Measurements from ENCODE around the gene PDLIM3.
"Not testable (repeated sequence)": the region's sequence is repeated elsewhere in the genome, so short reads cannot be mapped to it uniquely, and the experiment has no call there.

PDLIM3 gene

GRCh38 chr4:185514182-185514697 is 21.1 kb downstream of the PDLIM3 start:
- no peak for DNase-seq
- H3K56ac ChIP-seq (ENCODE audit: low read length), result no peak overlapping the region
- H3K4me2 ChIP-seq (ENCODE audit: low read length), result no peak overlapping the region
- H3K36me3 ChIP-seq (ENCODE audit: control insufficient read depth, insufficient read depth, low read length), result no peaks in the 10 kb centered on the region
- no peak overlapping the region for H2BK120ac ChIP-seq (ENCODE audit: low read depth, low read length)
- no peak overlapping the region for H3K18ac ChIP-seq (ENCODE audit: low read length)
- no peak overlapping the region for H3K23ac ChIP-seq (ENCODE audit: low read length)
- no peaks in the 10 kb centered on the region for H3K4me1 ChIP-seq (ENCODE audit: control insufficient read depth, low read depth, low read length)
- WGBS (ENCODE audit: extremely low coverage, insufficient coverage, low lambda C conversion rate), result no CpG with 5 or more reads among the region's 17 CpGs
- H4K5ac ChIP-seq (ENCODE audit: low read length), result no peak overlapping the region
- H2AK5ac ChIP-seq (ENCODE audit: low read length), result no peak overlapping the region
- no peak overlapping the region for H3K4me3 ChIP-seq (ENCODE audit: low read length)
- H3K9ac ChIP-seq (ENCODE audit: low read length), result no peak overlapping the region
- no peaks in the 10 kb centered on the region for H3K27me3 ChIP-seq (ENCODE audit: insufficient read depth, low read length, poor library complexity)
- H3K79me1 ChIP-seq (ENCODE audit: low read length), result no peaks in the 10 kb centered on the region
- no peak overlapping the region for H3K27ac ChIP-seq (ENCODE audit: low read depth, low read length)
- H2BK5ac ChIP-seq (ENCODE audit: low read length), result no peak overlapping the region
- H2BK15ac ChIP-seq (replicated peaks; ENCODE audit: low read depth), result no peak overlapping the region
- no peak overlapping the region for H3K4ac ChIP-seq (ENCODE audit: low read depth, low read length)
- no peaks in the 10 kb centered on the region for H3K79me2 ChIP-seq (ENCODE audit: control insufficient read depth, insufficient read depth, low read length)
- no peak overlapping the region for H4K8ac ChIP-seq (ENCODE audit: low read depth, low read length)

DNA sequence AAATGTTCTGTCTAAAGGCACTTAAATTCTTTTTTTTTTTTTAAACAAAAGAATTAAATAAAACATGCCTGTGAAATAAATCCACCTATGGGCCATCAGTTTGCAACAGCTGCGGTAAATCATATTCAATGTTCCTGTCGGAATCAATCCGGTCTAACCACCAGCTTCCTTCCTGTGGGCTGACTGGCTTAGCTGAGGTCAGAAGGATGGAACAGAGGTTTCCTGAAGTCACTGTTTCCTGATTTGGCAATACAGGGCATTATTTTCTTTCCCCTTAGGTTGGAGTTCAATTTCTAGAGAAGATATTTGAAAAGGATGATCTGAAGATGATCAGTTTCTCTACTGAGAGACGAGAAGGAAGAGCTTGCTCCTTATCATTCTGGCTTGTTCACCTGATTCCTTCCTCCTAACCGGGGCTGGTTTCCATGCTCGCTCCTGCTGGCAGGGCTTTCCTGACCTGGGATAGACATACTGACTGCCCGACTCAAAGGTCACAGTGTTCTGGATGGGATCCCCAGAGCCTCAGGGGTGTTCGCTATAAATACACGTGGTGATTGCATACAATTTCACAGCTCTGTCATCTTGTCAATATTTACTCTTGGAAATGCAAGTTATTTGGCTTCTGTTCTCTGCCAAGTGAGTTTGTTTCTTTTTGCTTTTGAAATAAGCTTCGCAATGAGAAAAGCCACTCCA is 21.7 kb downstream of the PDLIM3 start:
- H3K79me2 ChIP-seq (ENCODE audit: control insufficient read depth, insufficient read depth, low read length), result no peaks in the 10 kb centered on the region
- H2BK15ac ChIP-seq (replicated peaks; ENCODE audit: low read depth), result no peak overlapping the region
- no peak overlapping the region for H3K9ac ChIP-seq (ENCODE audit: low read length)
- H3K4ac ChIP-seq (ENCODE audit: low read depth, low read length), result no peak overlapping the region
- H2AK5ac ChIP-seq (ENCODE audit: low read length), result no peak overlapping the region
- H3K23ac ChIP-seq (ENCODE audit: low read length), result no peak overlapping the region
- no peak for DNase-seq
- H3K56ac ChIP-seq (ENCODE audit: low read length), result no peak overlapping the region
- H3K27ac ChIP-seq (ENCODE audit: low read depth, low read length), result no peak overlapping the region
- no peak overlapping the region for H2BK5ac ChIP-seq (ENCODE audit: low read length)
- H2BK120ac ChIP-seq (ENCODE audit: low read depth, low read length), result no peak overlapping the region
- no peak overlapping the region for H4K5ac ChIP-seq (ENCODE audit: low read length)
- H4K8ac ChIP-seq (ENCODE audit: low read depth, low read length), result no peak overlapping the region
- no peak overlapping the region for H3K4me2 ChIP-seq (ENCODE audit: low read length)
- no peak overlapping the region for H3K4me3 ChIP-seq (ENCODE audit: low read length)
- H3K79me1 ChIP-seq (ENCODE audit: low read length), result no peaks in the 10 kb centered on the region
- WGBS (ENCODE audit: extremely low coverage, insufficient coverage, low lambda C conversion rate), result no CpG with 5 or more reads among the region's 10 CpGs
- H3K36me3 ChIP-seq (ENCODE audit: control insufficient read depth, insufficient read depth, low read length), result no peaks in the 10 kb centered on the region
- H3K18ac ChIP-seq (ENCODE audit: low read length), result no peak overlapping the region
- H3K27me3 ChIP-seq (ENCODE audit: insufficient read depth, low read length, poor library complexity), result no peaks in the 10 kb centered on the region
- no peaks in the 10 kb centered on the region for H3K4me1 ChIP-seq (ENCODE audit: control insufficient read depth, low read depth, low read length)

GRCh38 chr4:185512516-185512915 is 22.8 kb downstream of the PDLIM3 start:
- H3K4ac ChIP-seq (ENCODE audit: low read depth, low read length), result no peak overlapping the region
- WGBS (ENCODE audit: extremely low coverage, insufficient coverage, low lambda C conversion rate), result no CpG with 5 or more reads among the region's 3 CpGs
- H3K36me3 ChIP-seq (ENCODE audit: control insufficient read depth, insufficient read depth, low read length), result no peaks in the 10 kb centered on the region
- no peak overlapping the region for H2AK5ac ChIP-seq (ENCODE audit: low read length)
- no peak overlapping the region for H3K4me2 ChIP-seq (ENCODE audit: low read length)
- no peak overlapping the region for H2BK5ac ChIP-seq (ENCODE audit: low read length)
- DNase-seq, result no peak
- H3K9ac ChIP-seq (ENCODE audit: low read length), result no peak overlapping the region
- H3K4me1 ChIP-seq (ENCODE audit: control insufficient read depth, low read depth, low read length), result no peaks in the 10 kb centered on the region
- H3K79me2 ChIP-seq (ENCODE audit: control insufficient read depth, insufficient read depth, low read length), result no peaks in the 10 kb centered on the region
- no peak overlapping the region for H4K8ac ChIP-seq (ENCODE audit: low read depth, low read length)
- no peak overlapping the region for H3K27ac ChIP-seq (ENCODE audit: low read depth, low read length)
- no peaks in the 10 kb centered on the region for H3K27me3 ChIP-seq (ENCODE audit: insufficient read depth, low read length, poor library complexity)
- no peak overlapping the region for H3K56ac ChIP-seq (ENCODE audit: low read length)
- no peak overlapping the region for H2BK15ac ChIP-seq (replicated peaks; ENCODE audit: low read depth)
- no peaks in the 10 kb centered on the region for H3K79me1 ChIP-seq (ENCODE audit: low read length)
- no peak overlapping the region for H3K4me3 ChIP-seq (ENCODE audit: low read length)
- no peak overlapping the region for H4K5ac ChIP-seq (ENCODE audit: low read length)
- H3K23ac ChIP-seq (ENCODE audit: low read length), result no peak overlapping the region
- H2BK120ac ChIP-seq (ENCODE audit: low read depth, low read length), result no peak overlapping the region
- no peak overlapping the region for H3K18ac ChIP-seq (ENCODE audit: low read length)

DNA sequence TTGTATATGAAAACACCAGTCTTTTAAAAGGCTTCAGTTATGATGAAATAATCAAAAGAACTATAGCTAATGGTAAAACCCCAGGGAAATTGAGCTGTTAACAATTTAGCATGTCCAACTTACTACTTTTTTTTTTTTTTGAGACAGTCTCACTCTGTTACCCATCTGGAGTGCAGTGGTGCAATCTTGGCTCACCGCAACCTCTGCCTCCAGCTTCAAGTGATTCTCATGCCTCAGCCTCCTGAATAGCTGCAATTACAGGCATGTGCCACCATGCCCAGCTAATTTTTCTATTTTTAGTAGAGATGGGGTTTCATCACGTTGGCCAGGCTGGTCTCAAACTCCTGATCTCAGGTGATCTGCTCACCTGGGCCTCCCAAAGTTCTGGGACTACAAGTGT is 24.1 kb downstream of the PDLIM3 start:
- H3K27me3 ChIP-seq (ENCODE audit: insufficient read depth, low read length, poor library complexity); H4K8ac ChIP-seq (ENCODE audit: low read depth, low read length); H2BK5ac ChIP-seq (ENCODE audit: low read length); H3K56ac ChIP-seq (ENCODE audit: low read length); H3K79me1 ChIP-seq (ENCODE audit: low read length); H4K5ac ChIP-seq (ENCODE audit: low read length); H2BK15ac ChIP-seq (replicated peaks; ENCODE audit: low read depth); DNase-seq; H3K4ac ChIP-seq (ENCODE audit: low read depth, low read length); H3K9ac ChIP-seq (ENCODE audit: low read length); H3K79me2 ChIP-seq (ENCODE audit: control insufficient read depth, insufficient read depth, low read length); H2AK5ac ChIP-seq (ENCODE audit: low read length); H3K18ac ChIP-seq (ENCODE audit: low read length); H3K4me1 ChIP-seq (ENCODE audit: control insufficient read depth, low read depth, low read length); H3K23ac ChIP-seq (ENCODE audit: low read length); H3K4me3 ChIP-seq (ENCODE audit: low read length); H2BK120ac ChIP-seq (ENCODE audit: low read depth, low read length); H3K27ac ChIP-seq (ENCODE audit: low read depth, low read length); H3K4me2 ChIP-seq (ENCODE audit: low read length); H3K36me3 ChIP-seq (ENCODE audit: control insufficient read depth, insufficient read depth, low read length): not testable (repeated sequence)
- WGBS (ENCODE audit: extremely low coverage, insufficient coverage, low lambda C conversion rate), result no CpG with 5 or more reads among the region's 2 CpGs

DNA sequence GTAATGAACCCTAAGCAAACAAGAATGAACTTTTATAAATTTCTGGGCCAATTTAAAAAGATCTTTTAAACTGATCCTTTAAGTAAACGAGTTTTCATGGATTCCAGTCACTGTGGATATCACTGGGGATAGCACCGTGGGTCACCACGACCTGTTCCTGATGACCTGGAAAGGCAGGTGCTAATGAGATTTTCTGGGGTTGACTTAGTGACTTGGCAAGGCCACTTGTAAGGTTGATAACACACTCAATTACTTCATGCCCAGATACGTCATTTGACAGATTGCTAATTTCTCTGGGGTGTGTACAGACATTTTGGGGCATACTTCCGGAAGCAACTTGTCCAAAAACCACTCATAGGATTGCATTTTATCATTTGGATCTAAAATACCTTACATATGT is 24.5 kb downstream of the PDLIM3 start:
- Histone ChIP-seq H4K8ac (ENCODE audit: low read depth, low read length) (no peak overlapping the region), H2BK120ac (ENCODE audit: low read depth, low read length) (no peak overlapping the region), H2AK5ac (ENCODE audit: low read length) (no peak overlapping the region), H2BK15ac (replicated peaks; ENCODE audit: low read depth) (no peak overlapping the region), H3K4me3 (ENCODE audit: low read length) (no peak overlapping the region), H2BK5ac (ENCODE audit: low read length) (no peak overlapping the region), H3K56ac (ENCODE audit: low read length) (no peak overlapping the region), H3K9ac (ENCODE audit: low read length) (no peak overlapping the region), H3K23ac (ENCODE audit: low read length) (no peak overlapping the region), H3K79me2 (ENCODE audit: control insufficient read depth, insufficient read depth, low read length) (no peaks in the 10 kb centered on the region), H3K27ac (ENCODE audit: low read depth, low read length) (no peak overlapping the region), H3K27me3 (ENCODE audit: insufficient read depth, low read length, poor library complexity) (no peaks in the 10 kb centered on the region), H3K4me2 (ENCODE audit: low read length) (no peak overlapping the region), H3K79me1 (ENCODE audit: low read length) (no peaks in the 10 kb centered on the region), H4K5ac (ENCODE audit: low read length) (no peak overlapping the region), H3K36me3 (ENCODE audit: control insufficient read depth, insufficient read depth, low read length) (no peaks in the 10 kb centered on the region), H3K18ac (ENCODE audit: low read length) (no peak overlapping the region), H3K4me1 (ENCODE audit: control insufficient read depth, low read depth, low read length) (no peaks in the 10 kb centered on the region), H3K4ac (ENCODE audit: low read depth, low read length) (no peak overlapping the region)
- peak; percentile 7 for DNase-seq
- WGBS (ENCODE audit: extremely low coverage, insufficient coverage, low lambda C conversion rate), result no CpG with 5 or more reads among the region's 5 CpGs

DNA sequence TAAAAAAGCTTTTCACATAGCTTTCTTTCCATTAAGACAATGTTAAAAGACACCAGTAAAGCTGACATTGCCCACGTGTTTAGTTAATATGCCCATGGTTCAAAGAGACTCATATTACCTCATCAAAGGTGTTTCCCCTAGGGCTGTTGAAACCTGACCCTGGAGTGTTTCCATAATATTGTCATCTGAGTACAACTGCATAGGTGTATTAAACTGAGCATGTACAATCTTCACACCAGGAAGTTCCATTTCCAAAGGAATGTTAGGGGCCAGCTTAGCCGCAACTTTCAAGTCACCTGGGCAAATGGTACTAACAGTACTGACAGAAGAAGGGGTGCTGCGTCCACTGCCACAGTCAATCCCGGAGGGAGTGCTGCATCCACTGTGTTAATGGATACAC is 27.1 kb downstream of the PDLIM3 start:
- Histone ChIP-seq H3K4me3 (ENCODE audit: low read length) (no peak overlapping the region), H3K4me1 (ENCODE audit: control insufficient read depth, low read depth, low read length) (no peaks in the 10 kb centered on the region), H2BK15ac (replicated peaks; ENCODE audit: low read depth) (no peak overlapping the region), H3K79me2 (ENCODE audit: control insufficient read depth, insufficient read depth, low read length) (no peaks in the 10 kb centered on the region), H3K4me2 (ENCODE audit: low read length) (no peak overlapping the region), H3K4ac (ENCODE audit: low read depth, low read length) (no peak overlapping the region), H3K23ac (ENCODE audit: low read length) (no peak overlapping the region), H3K18ac (ENCODE audit: low read length) (no peak overlapping the region), H3K36me3 (ENCODE audit: control insufficient read depth, insufficient read depth, low read length) (no peaks in the 10 kb centered on the region), H3K79me1 (ENCODE audit: low read length) (no peaks in the 10 kb centered on the region), H2BK120ac (ENCODE audit: low read depth, low read length) (no peak overlapping the region), H2BK5ac (ENCODE audit: low read length) (no peak overlapping the region), H4K5ac (ENCODE audit: low read length) (no peak overlapping the region), H3K9ac (ENCODE audit: low read length) (no peak overlapping the region), H3K56ac (ENCODE audit: low read length) (no peak overlapping the region), H3K27me3 (ENCODE audit: insufficient read depth, low read length, poor library complexity) (no peaks in the 10 kb centered on the region), H2AK5ac (ENCODE audit: low read length) (no peak overlapping the region), H4K8ac (ENCODE audit: low read depth, low read length) (no peak overlapping the region), H3K27ac (ENCODE audit: low read depth, low read length) (no peak overlapping the region)
- WGBS (ENCODE audit: extremely low coverage, insufficient coverage, low lambda C conversion rate), result no CpG with 5 or more reads among the region's 4 CpGs
- DNase-seq, result no peak

Measured in mesendoderm (in vitro differentiated cells).